Ascending aorta (tissue), 2 donors: ENCODE results near the gene EIF4E1B. TPM values are rescaled to one million over a fixed set of nuclear protein-coding genes. Genes with fewer than 3 reads are reported as not detected.
"Not testable (repeated sequence)": the region's sequence is repeated elsewhere in the genome, so short reads cannot be mapped to it uniquely, and the experiment has no call there.

Experiments
- DNase-seq, 2 donors: peaks; one replicate each; pipeline ENCODE4 v3.0.0-alpha.2; 2019; ENCODE audit warnings: low spot score in 2 of 2
- H3K27ac ChIP-seq, 2 donors: fragments of 200-600 bp; sonication (generic); one replicate each; pipeline ENCODE4 v1.5.1; 2016 to 2017; ENCODE audit warnings: mild to moderate bottlenecking in 1 of 2
- H3K27me3 ChIP-seq: fragments of 200-600 bp; sonication (generic); one replicate; pipeline ENCODE4 v1.5.1; 2017
- H3K36me3 ChIP-seq, 2 donors: fragments of 200-600 bp; sonication (generic); one replicate each; pipeline ENCODE4 v1.5.1; 2016
- H3K4me1 ChIP-seq, 2 donors: fragments of 200-600 bp; sonication (generic); one replicate each; pipeline ENCODE4 v1.5.1; 2016 to 2017; ENCODE audit warnings: mild to moderate bottlenecking in 1 of 2
- H3K4me3 ChIP-seq, 2 donors: fragments of 200-600 bp; sonication (generic); one replicate each; pipeline ENCODE4 v1.5.1; 2016 to 2017; ENCODE audit warnings: mild to moderate bottlenecking in 1 of 2
- H3K9me3 ChIP-seq, 2 donors: fragments of 200-600 bp; sonication (generic); one replicate each; pipeline ENCODE4 v1.5.1; 2016
- CTCF ChIP-seq, 3 experiments: fragments of 200-600 bp in 2 of 3; fragments of 450-650 bp in 1 of 3; sonication (generic) in 2 of 3; IDR thresholded peaks; one replicate each; pipeline ENCODE4 v1.5.1; 2016 to 2019; ENCODE audit warnings: antibody characterized with exemption in 3 of 3, mild to moderate bottlenecking in 1 of 3, moderate library complexity in 1 of 3
- intact Hi-C: fragments of 100-400 bp; cut with DNase I; formaldehyde crosslinking; loops from one replicate; pipeline ENCODE4 v1.15.1; 2023
- total RNA-seq: library from RNA; depleted of rRNA; stranded (reverse); fragments of >200 nt; gene quantifications from one replicate; pipeline ENCODE4 v1.1.0, GENCODE V29; 2016

EIF4E1B gene
- total RNA-seq, 1 donor from 2014 or later = not detected

- H3K4me3 ChIP-seq = no peak overlapping the region
- H3K36me3 ChIP-seq = no peaks in the 10 kb centered on the region
- H3K4me1 ChIP-seq = peaks cover 0 to 2% of the 10 kb centered on the region in 2 donors
- no peak for TF ChIP-seq CTCF (IDR thresholded peaks at IDR 0.05)
- H3K27me3 ChIP-seq = no peaks in the 10 kb centered on the region
- H3K27ac ChIP-seq = no peak overlapping the region
- no peak for DNase-seq
- intact Hi-C loops = no loop called here
- H3K9me3 ChIP-seq = no peaks in the 10 kb centered on the region
Measured at GRCh38 chr5:176595386-176595943, 35.0 kb upstream of the EIF4E1B start.

- H3K27ac ChIP-seq = no peak overlapping the region
- H3K36me3 ChIP-seq = no peaks in the 10 kb centered on the region
- H3K9me3 ChIP-seq = no peaks in the 10 kb centered on the region
- peaks cover 0 to 2% of the 10 kb centered on the region in 2 donors for H3K4me1 ChIP-seq
- no peaks in the 10 kb centered on the region for H3K27me3 ChIP-seq
- TF ChIP-seq CTCF (IDR thresholded peaks at IDR 0.05) = no peak
- DNase-seq = no peak
- H3K4me3 ChIP-seq = peak overlapping the region in 1 of 2 donors; percentile 58
- intact Hi-C loops = no loop called here
Measured at GRCh38 chr5:176596069-176596644, 34.3 kb upstream of the EIF4E1B start.

- H3K9me3 ChIP-seq = no peaks in the 10 kb centered on the region
- peak in 1 of 3 experiments; percentile 14 for TF ChIP-seq CTCF (IDR thresholded peaks at IDR 0.05)
- H3K4me1 ChIP-seq = peaks cover 0 to 2% of the 10 kb centered on the region in 2 donors
- no peak for DNase-seq
- no peaks in the 10 kb centered on the region for H3K27me3 ChIP-seq
- intact Hi-C loops = no loop called here
- no peak overlapping the region for H3K27ac ChIP-seq
- peak overlapping the region; percentile 41 to 58 for H3K4me3 ChIP-seq
- H3K36me3 ChIP-seq = no peaks in the 10 kb centered on the region
Measured at GRCh38 chr5:176596689-176597416, 33.6 kb upstream of the EIF4E1B start.

GRCh38 chr5:176597417-176598389, 32.8 kb upstream of the EIF4E1B start:
- no peak for DNase-seq
- Histone ChIP-seq H3K4me3 (peak overlapping the region in 1 of 2 donors; percentile 58), H3K27me3 (no peaks in the 10 kb centered on the region), H3K36me3 (no peaks in the 10 kb centered on the region), H3K27ac (no peak overlapping the region), H3K9me3 (no peaks in the 10 kb centered on the region), H3K4me1 (peaks cover 0 to 2% of the 10 kb centered on the region in 2 donors)
- TF ChIP-seq CTCF (IDR thresholded peaks at IDR 0.05) = no peak
- intact Hi-C loops = no loop called here

GRCh38 chr5:176599749-176600430, 30.6 kb upstream of the EIF4E1B start:
- H3K27ac ChIP-seq, H3K9me3 ChIP-seq, H3K4me1 ChIP-seq, H3K36me3 ChIP-seq, intact Hi-C loops, H3K27me3 ChIP-seq, DNase-seq, H3K4me3 ChIP-seq: not testable (repeated sequence)
